Stimulated activated CD4-positive, alpha-beta T cell treated with anti-CD3 and anti-CD28 coated beads, Interleukin-2, amount 100 ng/mL, for 48 hours (primary cell): ENCODE measurements around the gene KRT9.
"Not testable (repeated sequence)": the region's sequence is repeated elsewhere in the genome, so short reads cannot be mapped to it uniquely, and the experiment has no call there.

ENCODE experiments used
- DNase-seq, 2 donors: peaks; one replicate each; pipeline ENCODE4 v3.0.0-alpha.2; 2020

Gene KRT9

DNA sequence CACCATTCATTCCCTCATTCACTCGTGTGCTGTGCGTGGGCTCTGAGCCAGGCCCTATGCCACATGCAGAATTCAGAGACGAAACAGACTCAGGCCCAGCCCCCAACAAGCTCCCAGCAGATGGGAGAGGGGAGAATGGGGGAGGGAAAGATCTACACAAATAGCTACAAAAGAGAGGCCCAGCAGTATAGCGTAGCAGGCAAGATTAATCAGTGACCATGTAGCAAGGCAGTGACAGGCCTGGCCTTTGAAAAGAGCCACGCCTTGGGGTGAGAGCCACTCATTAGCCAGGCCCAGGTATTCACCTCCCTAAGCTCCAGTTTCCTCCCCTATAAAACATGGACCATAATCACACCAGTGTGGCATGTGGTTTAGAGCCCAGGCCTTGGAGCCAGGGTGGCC is 27.4 kb downstream of the KRT9 start:
- DNase-seq, result no peak

DNA sequence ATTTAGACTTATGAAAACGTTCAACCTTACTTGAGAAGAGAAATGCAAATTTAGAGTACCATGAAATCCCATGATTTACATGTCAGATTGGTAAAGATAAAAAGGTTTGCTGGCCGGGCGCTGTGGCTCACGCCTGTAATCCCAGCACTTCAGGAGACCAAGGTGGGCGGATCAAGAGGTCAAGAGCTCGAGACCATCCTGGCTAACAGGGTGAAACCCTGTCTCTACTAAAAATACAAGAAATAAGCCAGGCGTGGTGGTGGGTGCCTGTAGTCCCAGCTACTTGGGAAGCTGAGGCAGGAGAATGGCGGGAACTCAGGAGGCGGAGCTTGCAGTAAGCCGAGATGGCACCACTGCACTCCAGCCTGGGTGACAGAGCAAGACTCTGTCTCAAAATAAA is 29.1 kb downstream of the KRT9 start:
- not testable (repeated sequence) for DNase-seq

DNA sequence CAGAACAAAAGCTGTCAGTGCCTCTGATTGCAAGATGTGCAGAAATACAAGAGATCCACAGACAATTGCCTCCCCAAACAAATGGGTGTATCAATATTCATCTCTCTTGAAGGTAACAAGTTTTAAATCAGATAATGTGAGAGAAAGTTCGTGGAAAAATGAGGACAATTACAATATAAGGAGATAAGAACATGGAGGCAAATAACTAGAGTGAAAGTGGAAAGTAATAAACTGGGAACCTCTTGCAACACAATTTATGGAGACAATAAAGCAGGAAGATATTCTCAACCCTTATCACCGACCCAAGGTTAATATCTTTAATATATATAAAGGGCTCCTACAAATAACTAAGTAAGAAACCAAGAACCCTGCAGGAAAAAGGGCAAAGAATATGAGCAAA is 29.5 kb downstream of the KRT9 start:
- DNase-seq, result no peak

DNA sequence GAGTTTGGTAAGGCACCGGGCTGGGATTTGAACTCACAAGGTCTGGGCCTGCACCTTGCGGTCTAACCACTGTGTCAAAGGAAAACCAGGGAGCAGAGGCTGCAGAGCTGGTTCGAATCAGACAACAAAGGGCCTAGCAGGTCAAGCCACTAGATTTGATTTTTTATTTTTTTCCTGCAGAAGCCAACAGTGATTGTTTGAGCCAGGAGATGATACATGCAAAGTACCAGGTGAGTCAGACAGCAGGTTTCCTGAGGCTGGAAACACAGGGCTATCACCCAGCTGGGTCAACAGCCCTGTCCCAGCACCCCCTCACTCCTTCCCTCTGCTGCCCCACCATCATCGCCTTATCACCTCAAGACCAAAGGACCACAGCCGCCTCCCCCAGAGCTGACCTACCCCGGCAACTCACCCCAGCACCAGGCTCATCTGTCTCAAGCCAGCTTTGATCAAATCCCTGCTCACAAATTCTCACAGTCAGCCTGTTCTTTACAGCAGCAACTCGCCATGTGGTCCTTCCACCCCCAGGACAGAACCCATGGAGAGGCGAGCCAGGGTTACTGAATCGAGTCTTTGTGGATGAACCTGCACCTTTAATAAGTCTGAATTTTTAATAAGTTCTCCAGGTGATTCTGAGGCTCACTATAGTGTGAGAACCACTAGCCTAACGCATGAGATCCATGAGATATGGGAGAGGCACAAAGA is 30.8 kb downstream of the KRT9 start:
- DNase-seq, result no peak

DNA sequence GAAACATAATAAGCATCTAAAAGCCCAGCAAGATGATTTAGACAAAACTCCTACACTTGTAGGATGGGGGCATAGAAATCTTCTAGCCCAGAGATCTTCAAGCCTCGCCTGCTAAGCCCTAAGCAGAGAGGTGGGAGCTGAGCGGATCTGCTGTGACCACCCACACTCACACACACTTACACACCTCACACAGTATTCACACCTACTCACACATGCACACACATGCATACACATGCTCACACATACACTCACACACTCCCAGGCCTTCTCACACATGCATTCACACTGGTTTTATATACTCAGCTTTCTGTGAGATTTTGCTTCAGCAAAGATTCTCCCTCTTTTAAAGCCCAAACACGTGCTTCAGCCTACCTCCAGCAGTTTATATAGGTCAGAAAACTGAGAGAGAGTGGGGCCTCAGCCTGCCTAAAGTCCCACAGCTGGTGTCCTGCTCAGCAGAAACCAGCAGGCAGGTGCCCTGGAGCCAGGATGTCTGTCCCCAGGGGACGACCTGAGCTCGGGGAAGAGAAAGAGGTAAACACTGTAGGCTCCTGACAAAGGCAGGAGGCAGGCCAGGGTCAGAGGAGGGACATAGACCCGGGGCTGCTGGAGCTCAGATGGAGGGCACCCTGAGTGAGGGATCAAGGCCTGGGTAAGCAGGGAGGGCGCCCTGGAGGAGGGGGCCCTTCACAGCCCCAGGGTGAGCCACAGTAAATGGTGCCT is 31.7 kb downstream of the KRT9 start:
- no peak for DNase-seq

DNA sequence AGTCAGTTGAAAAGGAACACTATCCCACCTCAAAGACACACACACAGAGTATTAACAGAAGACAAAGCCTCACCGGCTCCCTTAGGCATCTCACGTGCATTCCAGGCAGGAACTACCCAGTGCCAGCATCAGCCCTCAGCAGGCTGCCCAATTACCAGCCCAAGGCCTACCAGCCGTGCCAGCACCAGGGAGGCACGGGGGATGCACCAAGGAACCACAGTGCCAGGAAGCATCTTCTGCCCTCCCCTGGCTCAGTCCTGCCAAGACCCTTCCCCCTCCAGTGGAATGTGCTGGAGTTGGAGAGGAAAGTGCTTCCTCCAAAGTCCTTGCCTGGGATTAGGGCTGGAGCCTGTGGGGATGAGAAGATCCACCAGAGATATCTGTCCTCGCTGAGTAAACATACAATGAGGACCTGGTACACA is 32.8 kb downstream of the KRT9 start:
- DNase-seq, result no peak

DNA sequence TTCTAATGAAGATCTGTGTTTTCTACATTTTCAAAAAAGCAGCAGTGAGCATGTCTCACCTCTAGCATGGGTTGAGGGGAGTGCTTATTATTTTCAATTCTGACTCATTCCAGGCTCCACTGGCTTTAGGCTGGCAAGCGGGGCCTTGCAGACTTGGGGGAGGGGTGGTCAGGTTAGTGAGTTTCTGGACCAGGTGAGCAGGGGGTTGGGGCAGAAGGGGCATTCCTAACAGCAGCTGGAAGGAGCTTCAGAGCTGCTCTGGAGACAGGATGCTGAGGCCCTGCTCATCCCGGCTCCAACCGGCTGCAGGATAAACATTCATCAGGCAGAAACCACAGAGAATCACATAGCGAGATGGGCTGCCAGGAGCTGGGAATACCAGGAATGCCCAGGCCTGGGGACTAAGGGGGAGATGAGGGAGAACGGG is 33.3 kb downstream of the KRT9 start:
- DNase-seq, result no peak

DNA sequence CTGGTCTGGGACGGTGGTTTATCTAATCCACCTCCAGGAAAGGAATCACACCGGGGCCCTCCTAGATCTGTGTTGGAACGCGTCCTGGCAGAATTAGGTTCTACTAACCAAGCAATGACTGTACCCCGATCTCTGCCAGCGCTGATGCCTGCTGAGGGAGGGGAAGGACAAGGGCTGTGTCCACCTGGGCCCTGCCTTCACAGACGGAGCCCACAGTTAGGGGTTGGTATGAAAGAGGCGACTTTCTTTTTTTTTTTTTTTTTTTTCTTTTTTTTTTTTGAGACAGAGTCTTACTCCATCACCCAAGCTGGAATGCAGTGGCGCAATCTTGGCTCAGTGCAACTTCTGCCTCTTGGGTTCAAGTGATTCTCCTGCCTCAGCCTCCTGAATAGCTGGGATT is 33.9 kb downstream of the KRT9 start:
- DNase-seq, result no peak

DNA sequence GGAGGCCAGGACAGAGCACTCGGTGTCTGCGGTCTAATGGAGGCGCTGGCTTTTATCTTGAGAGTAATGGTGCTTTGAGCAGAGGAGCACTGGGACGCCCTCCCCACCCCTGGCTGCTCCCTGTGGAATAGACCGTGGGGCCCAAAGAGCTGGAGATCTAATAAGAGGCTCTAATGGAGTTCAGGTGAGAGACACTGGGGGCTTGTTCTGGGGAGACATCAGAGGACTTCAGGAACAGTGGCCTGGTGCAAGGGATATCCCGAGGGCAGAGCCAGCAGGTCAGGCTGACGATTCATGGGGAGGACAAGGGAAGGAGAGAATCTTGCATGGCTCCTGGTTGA is 34.3 kb downstream of the KRT9 start:
- DNase-seq, result no peak

DNA sequence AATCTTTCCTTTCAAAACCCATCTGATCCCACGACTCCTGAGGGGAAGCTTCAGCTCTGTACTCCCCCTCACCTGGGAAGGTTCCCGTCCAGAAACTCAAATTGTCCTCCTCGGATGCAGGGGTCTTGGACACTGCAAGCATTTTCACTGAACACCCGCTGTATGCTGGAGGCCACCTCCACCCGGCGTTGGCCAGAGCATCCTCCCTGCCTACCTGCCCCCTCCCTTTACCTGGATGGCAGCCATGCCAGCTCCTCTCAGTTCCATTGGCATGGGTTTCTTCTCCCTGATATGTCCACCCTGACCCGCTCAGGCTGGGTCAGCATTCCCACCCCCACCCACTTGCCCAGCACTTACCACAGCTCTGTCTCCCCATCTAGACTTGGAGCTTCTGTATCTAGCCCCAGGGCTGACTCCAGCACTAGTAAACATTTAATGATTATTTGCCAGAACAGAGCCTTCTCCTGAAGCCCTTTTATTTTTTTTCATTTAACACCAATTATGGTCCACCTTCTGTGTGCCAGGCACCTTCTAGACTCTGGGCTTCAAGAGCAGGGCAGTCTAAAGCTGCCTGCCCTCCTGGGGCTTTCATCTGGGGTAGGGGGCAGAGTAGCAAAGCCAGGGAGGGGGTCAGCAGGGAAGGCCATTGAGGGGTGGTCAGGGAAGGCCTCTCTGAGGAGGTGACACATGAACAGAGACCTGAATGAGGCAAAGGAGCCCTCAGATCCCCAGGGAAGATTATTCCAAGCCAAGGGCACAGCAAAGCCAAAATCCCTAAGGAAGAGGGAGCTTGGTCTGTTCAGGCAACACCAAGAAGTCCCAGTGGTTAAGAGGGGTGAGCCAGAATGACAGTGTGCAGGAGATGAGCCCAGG is 34.9 kb downstream of the KRT9 start:
- DNase-seq, result no peak

DNA sequence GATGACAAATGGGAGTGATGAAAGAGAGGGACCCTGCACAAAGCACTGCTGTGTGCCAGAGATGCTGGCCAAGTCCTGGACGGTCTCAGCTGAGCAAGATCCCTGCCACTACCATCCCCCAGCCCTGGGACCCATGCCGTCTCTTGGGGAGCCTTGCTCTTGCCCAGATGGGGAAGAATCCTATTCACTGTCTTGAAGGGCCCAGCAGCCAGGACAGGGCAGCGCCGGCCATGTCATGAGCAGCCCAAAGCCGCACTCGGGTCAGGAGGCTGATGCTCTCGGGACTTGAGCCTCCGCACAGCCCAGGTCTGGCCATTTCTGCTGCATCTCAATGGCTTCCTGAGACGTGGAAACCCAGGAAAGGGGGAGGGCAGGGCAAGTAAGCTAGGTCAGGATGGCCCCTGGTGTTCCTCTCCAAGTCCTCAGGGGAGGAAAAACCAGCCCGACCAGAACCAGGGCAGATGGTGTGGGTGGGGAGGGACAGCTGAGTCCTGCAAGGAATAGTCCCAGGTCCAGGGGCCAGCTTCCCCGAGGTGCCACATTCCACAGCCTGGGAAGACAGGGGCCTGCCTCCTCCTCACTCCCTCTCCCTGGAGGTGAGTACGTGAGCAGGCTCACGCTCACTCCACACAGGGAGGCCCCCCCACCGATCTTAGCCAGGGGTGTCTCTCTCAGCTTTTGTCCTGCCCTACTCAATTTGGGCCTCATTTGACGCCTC is 35.9 kb downstream of the KRT9 start:
- no peak for DNase-seq

DNA sequence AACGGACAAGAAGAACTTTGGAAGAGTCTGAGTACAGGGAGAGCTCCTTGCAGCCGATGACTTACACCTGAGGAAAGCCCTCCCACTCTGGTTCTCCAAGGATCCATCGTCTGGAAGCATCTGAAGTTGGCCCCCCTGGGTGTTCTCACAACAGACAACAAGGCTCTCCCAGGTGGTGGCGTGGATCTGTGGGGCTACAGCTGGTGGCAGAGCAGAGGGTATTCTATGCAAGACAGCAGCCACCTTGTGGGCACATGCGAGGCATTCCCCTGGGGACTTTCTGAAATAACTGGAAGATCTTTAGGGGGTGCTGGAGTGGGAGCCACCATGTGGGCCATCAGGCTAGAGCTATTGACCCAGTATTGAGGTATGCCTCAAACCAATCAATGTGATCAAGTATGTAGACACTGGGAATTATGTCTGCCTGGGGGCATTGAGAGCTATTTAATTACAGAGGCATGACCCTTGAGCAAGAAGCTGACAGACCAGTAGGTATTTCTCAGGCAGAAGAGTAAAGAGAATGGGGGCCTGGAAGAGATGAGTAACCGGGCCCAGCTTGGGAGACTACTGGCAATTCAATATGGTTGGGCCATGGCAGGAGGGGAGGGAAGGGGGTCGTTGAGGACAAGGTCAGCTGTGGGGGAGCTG is 36.8 kb downstream of the KRT9 start:
- no peak for DNase-seq

DNA sequence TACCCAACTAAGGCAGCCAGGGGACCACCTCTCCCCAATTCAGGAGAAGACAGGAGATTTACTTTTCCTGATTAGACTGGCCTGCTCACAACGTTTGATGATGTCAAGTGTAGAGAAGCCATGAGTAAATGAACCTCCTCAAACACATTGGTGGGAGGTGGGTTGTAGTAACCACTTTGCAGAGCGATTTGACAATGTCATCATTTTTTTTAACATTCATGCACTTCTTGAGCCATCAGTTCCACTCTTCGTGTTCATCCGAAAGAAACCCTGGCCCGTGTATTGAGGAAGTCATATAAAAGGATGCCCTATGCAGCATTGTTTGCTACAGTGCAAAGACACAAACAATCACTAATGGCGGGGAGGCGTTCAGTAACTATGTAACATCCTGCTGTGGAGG is 38.2 kb downstream of the KRT9 start:
- no peak for DNase-seq

DNA sequence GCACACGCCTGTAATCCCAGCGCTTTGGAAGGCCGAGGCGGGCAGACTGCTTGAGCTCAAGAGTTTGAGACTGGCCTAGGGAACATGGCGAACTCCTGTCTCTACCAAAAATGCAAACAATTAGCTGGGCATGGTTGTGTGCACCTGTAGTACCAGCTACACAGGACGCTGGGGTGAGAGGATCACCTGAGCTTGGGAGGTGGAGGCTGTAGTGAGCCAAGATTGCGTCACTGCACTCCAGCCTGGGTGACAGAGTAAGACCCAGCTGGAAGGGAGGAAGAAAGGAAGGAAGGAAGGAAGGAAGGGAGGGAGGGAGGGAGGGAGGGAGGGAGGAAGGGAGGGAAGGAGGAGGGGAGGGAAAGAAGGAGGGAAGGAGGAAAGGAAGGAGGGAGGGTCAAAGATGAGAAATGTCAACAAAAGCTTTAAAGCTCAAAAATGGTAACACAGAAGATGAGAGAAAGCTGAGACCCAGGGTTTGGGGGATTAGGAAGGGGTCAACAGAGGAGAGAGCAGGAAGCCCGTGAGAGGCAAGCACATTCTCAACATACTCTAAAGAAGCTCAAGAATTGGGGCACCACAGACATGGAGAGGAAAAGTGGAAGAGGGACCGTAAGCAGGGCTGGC is 38.8 kb downstream of the KRT9 start:
- no peak for DNase-seq

DNA sequence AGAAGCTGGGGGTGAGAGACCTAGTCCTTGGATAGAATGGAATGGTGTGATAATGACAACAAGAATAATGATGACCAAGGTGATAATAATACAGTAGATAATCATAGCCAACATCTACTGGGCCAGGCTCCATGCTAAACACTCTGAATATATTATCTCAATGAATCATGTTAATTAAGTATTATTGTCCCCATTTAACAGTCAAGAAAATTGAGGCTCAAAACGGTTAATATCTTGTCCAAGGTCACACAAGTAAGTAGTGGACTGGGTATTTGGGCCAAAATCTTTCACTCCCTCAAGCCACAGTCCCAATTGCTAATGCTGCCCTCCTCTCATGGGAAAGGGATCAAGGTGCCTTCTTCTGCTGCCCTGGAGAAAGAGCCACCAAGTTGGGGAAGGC is 39.9 kb downstream of the KRT9 start:
- DNase-seq, result no peak

DNA sequence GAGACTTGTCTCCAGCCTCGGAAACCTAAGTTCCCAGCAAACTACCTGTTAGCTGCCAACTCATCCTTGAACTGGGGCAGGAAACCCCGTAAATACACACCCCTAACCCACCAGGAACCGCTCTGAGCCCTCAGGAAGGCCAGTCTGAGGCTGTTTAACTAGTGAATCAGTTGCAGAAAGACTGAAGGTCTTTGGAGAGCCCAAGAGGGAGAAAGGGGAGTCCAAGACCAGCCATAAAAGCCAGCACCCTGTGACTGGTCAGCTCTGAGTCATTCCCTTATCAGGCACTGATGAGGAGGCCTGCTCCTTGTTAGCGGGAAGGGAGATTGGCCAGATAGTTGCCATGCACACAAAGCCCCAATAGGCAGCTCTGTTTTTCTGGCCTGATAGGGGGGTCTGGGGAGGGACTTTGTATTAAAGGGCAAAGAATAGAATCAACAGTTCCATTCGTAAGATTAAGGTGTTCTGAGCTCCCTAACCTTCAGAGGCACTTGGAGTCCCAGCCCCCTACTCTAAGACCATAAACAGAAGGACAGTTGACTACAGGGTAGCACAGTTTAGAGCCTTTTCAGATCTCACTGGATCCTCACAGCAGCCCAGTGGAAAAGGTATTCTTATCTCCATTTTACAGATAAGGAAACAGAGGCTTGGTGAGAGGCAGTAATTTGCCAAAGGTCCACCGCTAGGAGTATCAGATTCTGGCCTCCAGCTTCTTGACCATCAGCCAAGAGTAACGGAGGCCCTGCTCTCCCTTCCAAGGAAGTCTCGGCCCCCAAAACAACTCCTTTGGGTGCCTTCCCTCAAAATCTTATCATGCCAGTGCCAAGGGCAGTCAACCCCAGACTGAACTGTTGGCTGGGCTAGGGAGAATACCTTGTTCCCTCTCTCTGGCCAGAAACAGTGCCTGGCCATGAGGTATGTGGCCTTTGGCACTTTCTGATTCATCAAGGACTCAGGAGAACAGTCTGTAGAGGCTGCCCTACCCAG is 41.5 kb downstream of the KRT9 start:
- no peak for DNase-seq

DNA sequence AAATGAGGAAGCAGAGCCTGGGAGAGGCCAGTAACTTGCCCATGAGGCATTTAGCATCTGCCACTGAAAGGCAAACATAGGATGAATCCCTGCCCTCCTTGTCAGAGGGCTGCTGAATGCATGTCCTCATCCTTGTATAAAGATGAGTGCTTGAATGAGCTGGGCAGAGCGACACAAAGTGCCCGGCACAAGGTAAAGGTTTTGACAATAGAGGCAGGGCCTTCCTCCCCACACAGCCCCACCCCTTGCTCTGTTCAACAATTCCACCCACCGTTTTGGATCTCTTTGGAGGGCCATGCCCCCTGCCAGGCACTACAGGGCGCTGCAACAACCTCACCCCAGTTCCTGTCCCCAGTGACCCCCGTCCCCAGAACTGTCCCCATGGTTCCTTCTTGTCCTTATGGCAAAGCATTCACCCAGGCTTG is 42.4 kb downstream of the KRT9 start:
- DNase-seq, result no peak

DNA sequence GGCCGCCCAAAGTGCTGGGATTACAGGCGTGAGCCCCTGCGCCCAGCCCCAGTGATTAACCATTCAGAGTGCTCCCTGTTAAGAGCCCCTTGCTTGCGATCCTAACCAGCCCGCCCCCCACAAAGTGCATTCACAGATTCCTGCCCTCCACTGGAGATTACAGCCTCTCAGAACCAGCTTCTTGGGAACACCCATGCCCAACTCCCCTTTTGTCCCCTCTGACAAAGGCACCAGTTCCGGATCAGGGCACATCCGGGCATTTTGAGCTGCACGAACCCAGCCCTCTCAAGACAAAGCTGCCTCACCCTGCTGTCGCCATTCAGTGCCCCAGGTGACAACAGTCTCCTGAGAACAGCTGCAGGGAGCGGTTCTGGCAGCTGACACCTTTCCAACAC is 42.9 kb downstream of the KRT9 start:
- no peak for DNase-seq

DNA sequence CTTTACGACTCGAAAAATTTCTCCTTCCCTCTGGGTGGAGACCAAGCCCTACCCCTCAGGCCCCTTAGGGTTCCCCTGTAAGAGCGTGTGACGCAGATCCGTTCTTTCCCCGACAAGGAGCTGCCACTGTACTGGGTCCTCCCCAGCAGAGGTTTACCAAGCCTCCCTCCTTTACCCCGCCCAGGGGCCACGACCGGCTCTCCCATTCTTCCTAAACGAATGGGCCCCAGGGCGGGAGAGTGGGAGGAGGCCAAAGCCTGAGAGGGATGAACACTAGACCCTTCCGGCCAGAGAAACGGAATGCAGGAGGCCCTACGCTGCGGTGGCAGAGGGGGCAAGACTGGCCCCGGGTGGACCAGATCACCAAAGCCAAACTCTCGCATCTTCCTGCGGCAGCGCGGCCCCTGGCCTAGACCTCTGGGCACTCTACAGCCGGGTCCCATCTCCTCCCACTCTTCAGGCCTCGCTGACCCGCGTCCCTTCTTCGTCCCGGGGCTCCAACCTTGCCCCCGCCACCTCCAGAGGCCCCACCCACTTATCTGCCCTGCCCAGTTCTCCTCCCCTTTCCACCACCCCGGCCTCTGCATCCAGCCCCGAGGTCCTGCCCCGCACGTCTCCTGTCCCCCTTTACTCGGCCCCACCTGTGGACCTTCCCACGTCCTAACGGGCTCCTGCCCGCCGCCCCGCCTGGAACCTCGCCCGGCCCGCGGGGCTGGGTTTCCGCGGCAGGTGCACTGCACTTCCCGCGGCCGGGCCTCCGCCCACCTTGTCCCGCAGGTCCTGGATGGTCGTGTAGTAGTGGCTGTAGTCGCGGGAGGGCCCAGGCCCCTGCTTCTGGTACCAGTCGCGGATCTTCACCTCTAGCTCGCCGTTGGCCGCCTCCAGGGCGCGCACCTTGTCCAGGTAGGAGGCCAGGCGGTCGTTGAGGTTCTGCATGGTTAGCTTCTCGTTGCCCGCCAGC is 44.5 kb downstream of the KRT9 start:
- no peak for DNase-seq

DNA sequence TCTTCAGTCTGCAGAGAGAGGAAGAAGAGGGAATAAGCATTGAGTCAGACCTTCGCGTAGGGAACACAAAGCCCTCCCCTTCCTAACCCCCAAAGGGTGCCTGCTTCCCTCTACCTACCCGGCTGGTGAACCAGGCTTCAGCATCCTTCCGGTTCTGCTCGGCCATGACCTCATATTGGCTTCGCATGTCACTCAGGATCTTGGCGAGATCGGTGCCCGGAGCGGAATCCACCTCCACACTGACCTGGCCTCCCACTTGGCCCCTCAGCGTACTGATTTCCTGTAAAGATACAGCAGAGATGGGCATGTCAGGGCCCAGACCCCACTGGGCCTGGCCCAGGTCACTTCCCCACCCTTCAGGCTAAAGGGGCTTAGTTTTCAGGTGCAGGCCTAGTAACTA is 47.6 kb downstream of the KRT9 start:
- no peak for DNase-seq
